D721Med (cell line): ENCODE measurements around the gene MOB3A.

Experiments
- DNase-seq: peaks from one replicate; pipeline ENCODE4 v3.0.0; 2011; ENCODE audit warnings: low spot score; ENCODE audit not compliant: insufficient read length
- FAIRE-seq: peaks from 2 replicates; lab custom pipeline; 2011; peaks lifted over from hg19 to GRCh38; lab: Jason Lieb, UNC
- TF ChIP-seq, protein P1 (sequence below): IDR thresholded peaks from 2 replicates; pipeline ENCODE4 v1.5.1; 2012; ENCODE audit warnings: mild to moderate bottlenecking, control low read depth; ENCODE audit not compliant: insufficient read depth; ENCODE audit errors: missing control alignments

Gene MOB3A

DNA sequence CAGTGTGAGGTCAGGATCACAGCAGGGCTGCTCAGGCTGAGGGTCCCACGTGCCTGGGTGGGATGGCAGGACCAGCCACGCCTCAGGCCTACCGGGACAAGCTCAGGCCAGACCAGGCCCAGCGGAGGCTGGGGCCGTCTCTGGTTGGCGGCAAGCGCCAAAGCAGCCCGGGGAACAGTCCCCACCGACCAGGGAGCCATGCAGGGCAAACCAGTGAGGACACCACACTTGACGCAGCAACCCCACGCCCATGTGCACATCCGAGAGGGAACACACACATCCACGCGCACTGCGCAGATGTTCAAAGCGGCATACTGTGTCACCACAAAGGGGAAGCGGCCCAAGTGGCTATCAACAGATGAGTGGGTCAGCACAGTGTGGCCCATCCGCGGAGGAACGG is 15.8 kb upstream of the MOB3A start:
- DNase-seq = no peak
- TF ChIP-seq, protein P1, sequence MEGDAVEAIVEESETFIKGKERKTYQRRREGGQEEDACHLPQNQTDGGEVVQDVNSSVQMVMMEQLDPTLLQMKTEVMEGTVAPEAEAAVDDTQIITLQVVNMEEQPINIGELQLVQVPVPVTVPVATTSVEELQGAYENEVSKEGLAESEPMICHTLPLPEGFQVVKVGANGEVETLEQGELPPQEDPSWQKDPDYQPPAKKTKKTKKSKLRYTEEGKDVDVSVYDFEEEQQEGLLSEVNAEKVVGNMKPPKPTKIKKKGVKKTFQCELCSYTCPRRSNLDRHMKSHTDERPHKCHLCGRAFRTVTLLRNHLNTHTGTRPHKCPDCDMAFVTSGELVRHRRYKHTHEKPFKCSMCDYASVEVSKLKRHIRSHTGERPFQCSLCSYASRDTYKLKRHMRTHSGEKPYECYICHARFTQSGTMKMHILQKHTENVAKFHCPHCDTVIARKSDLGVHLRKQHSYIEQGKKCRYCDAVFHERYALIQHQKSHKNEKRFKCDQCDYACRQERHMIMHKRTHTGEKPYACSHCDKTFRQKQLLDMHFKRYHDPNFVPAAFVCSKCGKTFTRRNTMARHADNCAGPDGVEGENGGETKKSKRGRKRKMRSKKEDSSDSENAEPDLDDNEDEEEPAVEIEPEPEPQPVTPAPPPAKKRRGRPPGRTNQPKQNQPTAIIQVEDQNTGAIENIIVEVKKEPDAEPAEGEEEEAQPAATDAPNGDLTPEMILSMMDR = no peak
- FAIRE-seq = no peak

DNA sequence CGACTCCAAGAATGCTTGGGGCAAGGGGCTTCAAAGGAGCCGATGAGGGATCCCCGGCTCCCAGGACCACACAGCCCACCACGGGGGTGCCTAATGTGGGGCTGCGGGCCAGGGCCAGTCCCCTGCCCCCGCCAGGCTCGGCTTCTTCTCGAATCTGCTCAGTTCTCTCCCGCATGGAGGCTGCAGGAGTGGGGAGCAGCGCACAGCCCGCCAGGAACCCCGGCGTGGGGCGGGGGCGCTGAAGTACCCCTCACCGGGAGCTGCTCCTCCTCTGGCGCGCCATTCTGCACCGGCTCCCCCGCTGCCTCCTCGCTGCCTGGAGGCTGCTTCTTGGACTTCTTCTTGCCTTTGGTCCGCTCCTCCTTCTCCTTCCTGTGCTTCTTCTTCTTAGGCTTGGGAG is 15.3 kb upstream of the MOB3A start:
- TF ChIP-seq, protein P1 = no peak
- FAIRE-seq (no peak), DNase-seq (no peak)

DNA sequence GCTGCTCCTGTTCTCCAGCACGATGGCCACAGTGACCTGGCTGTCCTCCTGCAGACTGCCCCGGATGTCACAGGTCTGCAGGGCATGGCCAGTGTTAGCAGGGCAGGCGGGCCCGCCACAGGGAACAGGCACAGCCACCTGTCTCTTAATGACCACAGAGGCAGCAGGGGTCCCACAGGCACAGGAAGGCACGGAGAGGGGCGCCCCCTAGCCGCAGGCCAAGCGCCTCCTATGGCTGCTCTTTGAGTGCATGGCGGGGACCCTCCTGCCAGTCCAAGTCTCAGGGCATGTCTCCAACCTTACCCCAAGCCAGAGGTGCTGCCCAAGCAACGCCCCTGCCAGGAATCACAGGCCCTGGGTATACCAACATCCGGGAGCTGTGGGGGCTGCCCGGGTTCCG is 14.7 kb upstream of the MOB3A start:
- FAIRE-seq (no peak), DNase-seq (no peak)
- TF ChIP-seq, protein P1 = peak; percentile 9

DNA sequence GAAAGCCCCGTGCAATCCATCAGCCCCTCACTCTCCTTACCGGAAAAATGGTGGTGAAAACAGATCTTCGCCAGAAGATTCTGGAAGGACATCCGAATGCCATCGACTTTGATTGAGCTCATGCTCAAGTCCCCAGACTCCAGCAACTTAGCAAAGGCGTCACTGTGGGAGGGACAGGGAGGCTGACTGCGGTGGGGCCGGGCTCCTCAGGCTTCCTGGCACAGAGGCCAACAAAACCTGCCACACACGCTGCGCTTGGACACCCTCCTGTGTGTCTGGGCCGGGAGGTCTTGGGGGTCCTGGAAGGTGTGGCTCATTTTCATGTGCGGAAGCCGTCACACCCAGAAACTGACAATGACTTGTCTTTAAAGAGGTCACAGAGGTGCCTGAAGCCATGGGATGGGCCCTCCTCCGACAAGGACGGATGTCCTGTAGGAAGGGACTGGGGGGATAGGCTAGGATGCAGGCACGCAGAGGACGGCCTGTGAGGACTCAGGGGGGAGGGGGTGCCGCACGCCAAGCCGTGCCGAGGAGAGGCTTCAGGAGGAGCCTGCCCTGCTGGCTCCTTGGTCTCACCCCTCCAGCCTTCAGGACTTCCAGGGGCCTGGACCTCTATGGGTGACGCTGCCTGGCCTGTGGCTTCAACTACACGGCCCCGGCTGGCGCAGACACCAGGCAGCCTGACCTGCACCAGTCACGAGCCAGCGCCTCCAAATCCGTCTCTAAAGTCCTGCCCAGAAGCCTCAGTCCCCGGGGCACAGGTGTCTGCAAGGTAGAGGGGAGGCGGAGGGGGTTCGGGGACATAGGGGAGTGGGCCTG is 13.1 kb upstream of the MOB3A start:
- FAIRE-seq (no peak), DNase-seq (no peak)
- TF ChIP-seq, protein P1 = no peak

DNA sequence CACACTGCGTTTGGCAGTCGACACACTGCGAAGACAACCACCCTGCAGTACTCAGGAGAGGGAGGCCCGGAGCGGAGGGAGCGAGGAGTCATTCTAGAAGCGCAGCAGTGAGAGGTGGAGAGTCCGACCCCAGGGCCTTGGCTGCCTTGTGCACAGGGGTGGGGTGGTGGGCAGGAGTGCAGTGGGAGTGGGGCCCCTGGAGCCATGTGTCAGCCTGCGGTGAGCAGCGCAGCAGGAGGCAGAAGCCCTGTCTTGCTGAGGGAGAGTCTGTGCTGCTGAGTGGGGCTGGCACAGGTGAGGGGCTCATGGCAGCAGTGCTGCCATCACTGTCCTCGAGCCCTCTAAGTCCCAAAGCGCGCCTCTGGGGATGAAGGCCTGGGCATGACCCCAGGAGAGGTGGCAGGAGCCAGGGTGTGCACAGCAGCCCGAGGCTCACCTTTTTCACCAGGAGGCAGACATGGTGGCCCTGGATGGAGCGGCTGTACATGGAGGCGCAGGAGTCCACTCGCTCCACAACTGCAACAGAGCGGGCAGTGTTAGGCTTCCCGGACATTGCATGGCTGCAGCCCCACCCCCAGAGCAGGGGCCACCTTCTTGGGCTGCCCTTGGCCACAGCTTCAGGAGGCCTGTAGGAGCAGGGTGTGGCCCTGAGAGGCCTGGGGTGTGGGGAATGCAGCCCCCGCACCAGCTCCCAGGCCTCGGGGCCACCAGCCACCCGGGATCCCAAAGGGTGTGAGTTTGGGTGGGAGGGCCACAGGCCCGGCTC is 12.3 kb upstream of the MOB3A start:
- TF ChIP-seq, protein P1 = no peak
- FAIRE-seq = no peak
- no peak for DNase-seq

DNA sequence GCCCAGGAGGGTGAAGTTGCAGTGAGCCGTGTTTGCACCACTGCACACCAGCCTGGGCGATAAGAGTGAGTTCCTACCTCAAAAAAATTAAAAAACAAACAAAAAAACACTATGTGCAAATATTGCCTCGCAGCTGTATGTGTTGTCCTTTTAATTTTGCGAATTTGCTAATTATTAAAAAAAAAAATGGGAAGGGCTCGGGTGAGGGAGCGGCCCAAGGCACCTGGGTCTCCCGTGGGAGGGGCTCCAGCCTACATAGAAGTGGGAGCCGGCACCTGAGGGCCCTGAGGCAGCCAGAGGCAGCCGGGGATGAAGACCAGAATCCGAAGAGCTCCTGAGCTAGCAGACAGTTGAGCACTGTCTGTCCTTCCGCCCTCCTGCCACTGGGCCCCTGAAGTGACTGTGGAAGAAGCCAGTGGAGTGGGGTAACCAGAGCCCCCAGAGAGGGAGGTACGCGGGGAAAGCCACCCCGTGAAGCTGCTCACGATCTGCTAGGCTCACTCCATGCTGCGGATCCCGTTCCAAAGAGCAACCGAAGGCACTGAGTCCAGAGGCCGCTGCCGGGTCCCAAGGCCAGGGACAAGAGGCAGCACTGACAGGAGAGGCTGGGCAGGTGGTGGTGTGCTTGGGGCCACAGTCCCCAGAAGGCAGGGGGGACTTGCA is 7.0 kb upstream of the MOB3A start:
- TF ChIP-seq, protein P1 = no peak
- DNase-seq (no peak), FAIRE-seq (no peak)
